NCI-H748 (cell line): Measurements from ENCODE around the gene CD4.
"Not testable (repeated sequence)": the region's sequence is repeated elsewhere in the genome, so short reads cannot be mapped to it uniquely, and the experiment has no call there.

Experiments used
- DNase-seq: peaks from one replicate; lab custom pipeline; 2025; ENCODE audit not compliant: unreplicated experiment; lab: John Stamatoyannopoulos, UW

CD4 gene

GRCh38 chr12:6866163-6866919 is 77.0 kb downstream of the CD4 start:
- DNase-seq, result peak; percentile 47

- DNase-seq, result peak; percentile 28
Measured at GRCh38 chr12:6866920-6867412, 77.6 kb downstream of the CD4 start.

- DNase-seq, result peak; percentile 72
Measured at GRCh38 chr12:6867413-6868210, 78.3 kb downstream of the CD4 start, which contains the start of gene TPI1. Gene TPI1, plus strand, starts transcription at chr12:6867531. Its CDS starts 36 bp downstream, at chr12:6867567.

- DNase-seq, result no peak
Measured at GRCh38 chr12:6868211-6869048, 79.1 kb downstream of the CD4 start.

GRCh38 chr12:6869049-6870021 is 80.0 kb downstream of the CD4 start:
- peak; percentile 73 for DNase-seq

- not testable (repeated sequence) for DNase-seq
Measured at GRCh38 chr12:6870304-6870703, 81.0 kb downstream of the CD4 start.
